Parathyroid adenoma (tissue), 2 donors: ENCODE results near the gene RPH3AL.

Experiments used
- H2AFZ ChIP-seq: fragments of 300-600 bp; sonication (generic); one replicate; pipeline ENCODE4 v1.7.0; 2017; ENCODE audit warnings: antibody characterized with exemption, mild to moderate bottlenecking
- H3K27ac ChIP-seq: fragments of 300-600 bp; sonication (generic); one replicate; pipeline ENCODE4 v1.7.0; 2017
- H3K27me3 ChIP-seq: fragments of 300-600 bp; sonication (generic); one replicate; pipeline ENCODE4 v1.7.0; 2017; ENCODE audit warnings: low read length; ENCODE audit not compliant: control insufficient read depth, insufficient read depth
- H3K36me3 ChIP-seq: fragments of 300-600 bp; sonication (generic); one replicate; pipeline ENCODE4 v1.7.0; 2017; ENCODE audit warnings: low read length; ENCODE audit not compliant: control insufficient read depth, insufficient read depth
- H3K4me1 ChIP-seq: fragments of 300-600 bp; sonication (generic); one replicate; pipeline ENCODE4 v1.7.0; 2017; ENCODE audit warnings: control low read depth
- H3K4me2 ChIP-seq: fragments of 300-600 bp; sonication (generic); one replicate; pipeline ENCODE4 v1.7.0; 2017; ENCODE audit warnings: low read length
- H3K4me3 ChIP-seq: fragments of 300-600 bp; sonication (generic); one replicate; pipeline ENCODE4 v1.7.0; 2017; ENCODE audit warnings: low read depth, low read length
- H3K79me2 ChIP-seq: fragments of 300-600 bp; sonication (generic); one replicate; pipeline ENCODE4 v1.7.0; 2017; ENCODE audit warnings: control low read depth
- H3K9ac ChIP-seq: fragments of 300-600 bp; sonication (generic); one replicate; pipeline ENCODE4 v1.7.0; 2017; ENCODE audit warnings: mild to moderate bottlenecking
- H3K9me3 ChIP-seq: fragments of 300-600 bp; sonication (generic); one replicate; pipeline ENCODE4 v1.7.0; 2017; ENCODE audit warnings: low read length; ENCODE audit not compliant: control insufficient read depth
- CTCF ChIP-seq: fragments of 300-600 bp; sonication (generic); IDR thresholded peaks from one replicate; pipeline ENCODE4 v1.7.0; 2017; ENCODE audit warnings: antibody characterized with exemption, mild to moderate bottlenecking
- donor health status: primary hyperparathyroidism.

RPH3AL gene

DNA sequence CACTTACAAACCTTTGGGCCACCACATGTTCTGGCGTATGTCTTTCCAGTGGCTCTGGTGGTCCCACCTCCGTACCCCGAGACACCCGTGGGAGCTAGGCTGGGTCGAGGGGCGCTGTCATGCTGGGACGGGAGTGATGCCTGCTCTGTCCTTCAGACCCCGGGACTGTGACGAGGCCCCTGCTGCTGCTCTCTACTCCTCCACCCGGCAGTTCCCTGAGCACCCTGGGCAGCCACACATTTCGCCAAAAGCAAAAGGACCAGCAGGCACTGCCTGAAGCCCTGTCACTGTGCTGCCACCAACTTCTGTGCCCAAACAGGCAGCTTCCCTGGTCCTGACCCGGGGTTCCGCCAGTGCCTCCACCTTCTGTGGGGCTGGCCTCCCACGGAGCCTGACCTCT is 186.7 kb downstream of the RPH3AL start:
- Histone ChIP-seq H2AFZ (no peak overlapping the region), H3K4me3 (no peak overlapping the region), H3K9me3 (no peaks in the 10 kb centered on the region), H3K4me2 (no peak overlapping the region), H3K27ac (no peak overlapping the region), H3K36me3 (no peaks in the 10 kb centered on the region), H3K27me3 (no peaks in the 10 kb centered on the region), H3K79me2 (no peaks in the 10 kb centered on the region), H3K9ac (no peak overlapping the region), H3K4me1 (no peaks in the 10 kb centered on the region)
- no peak for TF ChIP-seq CTCF

GRCh38 chr17:164303-165235 is 188.0 kb downstream of the RPH3AL start:
- H3K4me3 ChIP-seq: no peak overlapping the region
- no peak overlapping the region for H3K4me2 ChIP-seq
- H2AFZ ChIP-seq: no peak overlapping the region
- no peaks in the 10 kb centered on the region for H3K79me2 ChIP-seq
- no peaks in the 10 kb centered on the region for H3K27me3 ChIP-seq
- H3K36me3 ChIP-seq: no peaks in the 10 kb centered on the region
- TF ChIP-seq CTCF: peak; percentile 28
- H3K9ac ChIP-seq: no peak overlapping the region
- no peak overlapping the region for H3K27ac ChIP-seq
- H3K9me3 ChIP-seq: no peaks in the 10 kb centered on the region
- H3K4me1 ChIP-seq: no peaks in the 10 kb centered on the region

GRCh38 chr17:163514-164098 is 189.0 kb downstream of the RPH3AL start:
- no peak overlapping the region for H3K4me3 ChIP-seq
- no peak overlapping the region for H3K27ac ChIP-seq
- no peaks in the 10 kb centered on the region for H3K9me3 ChIP-seq
- TF ChIP-seq CTCF: no peak
- no peaks in the 10 kb centered on the region for H3K36me3 ChIP-seq
- no peaks in the 10 kb centered on the region for H3K4me1 ChIP-seq
- no peaks in the 10 kb centered on the region for H3K79me2 ChIP-seq
- no peak overlapping the region for H3K4me2 ChIP-seq
- no peak overlapping the region for H3K9ac ChIP-seq
- no peaks in the 10 kb centered on the region for H3K27me3 ChIP-seq
- H2AFZ ChIP-seq: no peak overlapping the region

DNA sequence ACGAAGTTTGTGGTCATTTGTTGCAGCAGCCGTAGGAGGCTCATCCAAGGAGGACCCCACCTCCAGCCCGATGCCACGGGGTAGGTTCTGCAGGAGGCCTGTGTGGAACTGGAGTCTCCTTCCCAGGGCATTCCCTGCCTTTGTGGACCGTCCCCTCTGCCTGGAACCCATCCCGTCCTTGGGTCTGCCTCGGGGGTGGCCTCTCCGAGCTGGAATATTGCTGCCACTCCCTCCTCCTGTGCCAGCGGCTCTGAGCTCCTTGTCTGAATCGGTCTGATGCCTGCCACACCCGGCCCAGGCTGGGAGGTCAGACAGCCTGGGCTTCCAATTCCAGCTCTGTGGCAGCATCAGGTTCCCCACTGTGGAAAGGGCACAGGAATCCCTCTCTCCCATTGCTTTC is 189.9 kb downstream of the RPH3AL start:
- H3K9ac ChIP-seq: no peak overlapping the region
- no peak overlapping the region for H3K4me3 ChIP-seq
- no peaks in the 10 kb centered on the region for H3K9me3 ChIP-seq
- H3K27me3 ChIP-seq: no peaks in the 10 kb centered on the region
- no peak overlapping the region for H3K4me2 ChIP-seq
- TF ChIP-seq CTCF: no peak
- no peak overlapping the region for H2AFZ ChIP-seq
- H3K79me2 ChIP-seq: no peaks in the 10 kb centered on the region
- no peaks in the 10 kb centered on the region for H3K36me3 ChIP-seq
- no peak overlapping the region for H3K27ac ChIP-seq
- no peaks in the 10 kb centered on the region for H3K4me1 ChIP-seq
